ENCODE results near the gene WFIKKN2. TPM values are rescaled to one million over a fixed set of nuclear protein-coding genes. Genes with fewer than 3 reads are reported as not detected.

WFIKKN2 gene
- polyA plus RNA-seq, 1 of the 3 experiments (the other 2 are of a cell fraction) = not detected

DNA sequence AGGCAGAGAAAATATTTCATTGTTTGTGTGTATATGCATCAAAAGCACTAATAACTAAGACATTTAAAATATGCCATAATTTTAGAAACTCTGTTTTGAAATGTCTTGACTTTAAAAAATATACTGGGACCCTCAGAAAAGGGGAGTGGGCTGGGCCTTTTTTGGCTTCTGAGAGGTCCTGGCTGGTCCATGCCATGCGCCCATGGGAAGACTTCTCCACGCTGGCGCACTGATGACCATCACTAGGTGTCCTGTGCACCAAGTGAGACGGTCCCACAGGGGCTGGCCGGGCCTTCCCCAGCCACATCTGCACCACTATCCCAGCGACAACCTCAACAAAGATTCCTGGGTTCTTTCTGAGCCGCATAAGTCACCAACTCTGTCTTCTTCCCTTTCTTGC, 27.0 kb upstream of the WFIKKN2 start:
- no peaks in the 10 kb centered on the region for H3F3A ChIP-seq (replicated peaks; ENCODE audit: insufficient read depth)
- WGBS (ENCODE audit: low lambda C conversion rate) = 72% methylated on average over 7 of the region's 7 CpGs
- no peaks in the 10 kb centered on the region for H3K9me3 ChIP-seq
- no peak overlapping the region for H3K9ac ChIP-seq
- CTCF ChIA-PET = interaction anchor here (1.1 to 7.3 kb wide), 4 partner anchors 9 to 34 kb away, joined by 5 to 45 read pairs (median 26); no protein-coding TSS in a partner anchor
- H3K27me3 ChIP-seq (ENCODE audit: insufficient read depth) = no peaks in the 10 kb centered on the region
- no peaks in the 10 kb centered on the region for H3K9me2 ChIP-seq
- H3K4me1 ChIP-seq (ENCODE audit: control insufficient read depth in 1 of 2, insufficient read depth in 2 of 2, low read depth in 1 of 2, low read length in 1 of 2) = no peaks in the 10 kb centered on the region
- H4K20me1 ChIP-seq (ENCODE audit: insufficient read depth) = no peaks in the 10 kb centered on the region
- H2AFZ ChIP-seq (ENCODE audit: low read depth) = no peak overlapping the region
- TF ChIP-seq NFIC (IDR thresholded peaks at IDR 0.05; ENCODE audit: borderline replicate concordance) (no peak), TCF12 (IDR thresholded peaks at IDR 0.05) (no peak), SIN3A (IDR thresholded peaks at IDR 0.05; ENCODE audit: borderline replicate concordance, low read depth, low read length) (no peak), GATA2 (CRISPR knock-in tag; IDR thresholded peaks at IDR 0.05) (no peak), SMC3 (IDR thresholded peaks at IDR 0.05; ENCODE audit: low read depth, low read length) (no peak), EP300 (IDR thresholded peaks at IDR 0.05; ENCODE audit: borderline replicate concordance in 1 of 2, low read depth in 1 of 2, low read length in 1 of 2) (no peak), POLR2AphosphoS5 (IDR thresholded peaks at IDR 0.05; ENCODE audit: low read depth, low read length) (no peak), RCOR1 (IDR thresholded peaks at IDR 0.05; ENCODE audit: low read length) (no peak)
- no peak overlapping the region for H3K4me2 ChIP-seq
- POLR2A ChIA-PET = no interaction called here
- H3K79me2 ChIP-seq (ENCODE audit: insufficient read depth) = no peaks in the 10 kb centered on the region
- no peak overlapping the region for H3K4me3 ChIP-seq (ENCODE audit: low read depth in 2 of 2, low read length in 1 of 2)
- H3K36me3 ChIP-seq (replicated peaks in 1 of 2; ENCODE audit: control insufficient read depth in 1 of 2, insufficient read depth in 2 of 2, low read length in 1 of 2) = no peaks in the 10 kb centered on the region
- H3K27ac ChIP-seq (ENCODE audit: low read depth in 2 of 2, low read length in 1 of 2) = no peak overlapping the region
- no peak for DNase-seq

DNA sequence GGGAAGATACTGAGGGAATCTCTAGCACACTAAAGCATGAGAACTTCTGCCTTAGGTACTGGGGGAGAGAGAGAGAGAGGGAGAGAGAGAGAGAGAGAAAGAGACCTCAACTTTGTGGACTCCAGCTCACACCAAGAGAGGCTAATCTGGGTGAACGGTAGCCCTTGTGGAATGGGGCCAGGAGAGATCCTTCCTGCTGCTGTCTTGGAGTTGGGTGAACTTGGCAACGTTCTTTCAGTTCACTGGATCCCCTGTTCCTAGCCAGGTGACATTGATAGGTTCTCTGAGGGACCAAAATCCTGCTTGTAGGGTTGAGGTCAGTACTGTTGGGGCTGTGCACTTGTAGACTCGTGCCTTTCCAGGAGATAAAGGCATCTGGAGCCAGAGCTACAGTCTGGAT, 26.5 kb upstream of the WFIKKN2 start:
- POLR2A ChIA-PET = no interaction called here
- CTCF ChIA-PET = interaction anchor here (0.8 to 5.3 kb wide), 7 partner anchors 8 to 329 kb away, joined by 3 to 41 read pairs (median 3); no protein-coding TSS in a partner anchor
- TF ChIP-seq, protein P1, sequence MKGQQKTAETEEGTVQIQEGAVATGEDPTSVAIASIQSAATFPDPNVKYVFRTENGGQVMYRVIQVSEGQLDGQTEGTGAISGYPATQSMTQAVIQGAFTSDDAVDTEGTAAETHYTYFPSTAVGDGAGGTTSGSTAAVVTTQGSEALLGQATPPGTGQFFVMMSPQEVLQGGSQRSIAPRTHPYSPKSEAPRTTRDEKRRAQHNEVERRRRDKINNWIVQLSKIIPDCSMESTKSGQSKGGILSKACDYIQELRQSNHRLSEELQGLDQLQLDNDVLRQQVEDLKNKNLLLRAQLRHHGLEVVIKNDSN (IDR thresholded peaks at IDR 0.05; ENCODE audit: borderline replicate concordance, low read depth) = no peak

DNA sequence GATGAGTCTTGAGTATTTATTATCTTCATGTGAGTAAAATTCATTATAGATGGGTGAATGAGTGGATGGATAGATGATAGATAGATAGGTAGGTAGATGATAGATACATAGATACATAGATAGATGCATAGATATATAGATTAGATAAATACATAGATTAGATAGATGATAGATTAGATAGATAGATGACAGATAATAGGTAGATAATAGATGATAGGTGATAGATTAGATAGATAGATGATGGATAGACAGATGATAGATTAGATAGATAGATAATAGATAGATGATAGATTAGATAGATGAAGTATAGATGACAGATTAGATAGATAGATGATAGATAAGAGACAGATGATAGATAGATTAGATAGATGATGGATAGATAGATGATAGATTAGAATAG, 21.8 kb upstream of the WFIKKN2 start:
- H3K9me2 ChIP-seq = no peaks in the 10 kb centered on the region
- ChIA-PET CTCF (interaction anchor here (8.3 kb wide), 1 partner anchor 29 kb away, joined by 71 read pairs; no protein-coding TSS in a partner anchor), POLR2A (interaction anchor here (1.3 kb wide), 1 partner anchor 14 kb away, joined by 3 read pairs; no protein-coding TSS in a partner anchor)
- TF ChIP-seq RCOR1 (IDR thresholded peaks at IDR 0.05; ENCODE audit: low read length) (no peak), YY1 (IDR thresholded peaks at IDR 0.05; ENCODE audit: low read depth) (no peak)
- no peaks in the 10 kb centered on the region for H3K79me2 ChIP-seq (ENCODE audit: insufficient read depth)
- H2AFZ ChIP-seq (ENCODE audit: low read depth) = no peak overlapping the region
- no peaks in the 10 kb centered on the region; a peak in 1 of 4 replicates for H3K4me1 ChIP-seq (ENCODE audit: control insufficient read depth in 1 of 2, insufficient read depth in 2 of 2, low read depth in 1 of 2, low read length in 1 of 2)
- H3K9ac ChIP-seq = no peak overlapping the region
- peaks cover 4% of the 10 kb centered on the region; the same call in 1 of the 2 replicates for H3K27me3 ChIP-seq (ENCODE audit: insufficient read depth)
- H3K9me3 ChIP-seq = no peaks in the 10 kb centered on the region
- H3K4me2 ChIP-seq = no peak overlapping the region
- no peak overlapping the region for H3K27ac ChIP-seq (ENCODE audit: low read depth in 2 of 2, low read length in 1 of 2)
- no peaks in the 10 kb centered on the region for H3K36me3 ChIP-seq (replicated peaks in 1 of 2; ENCODE audit: control insufficient read depth in 1 of 2, insufficient read depth in 2 of 2, low read length in 1 of 2)
- no peaks in the 10 kb centered on the region for H3F3A ChIP-seq (replicated peaks; ENCODE audit: insufficient read depth)
- H3K4me3 ChIP-seq (ENCODE audit: low read depth in 2 of 2, low read length in 1 of 2) = no peak overlapping the region
- DNase-seq = no peak
- H4K20me1 ChIP-seq (ENCODE audit: insufficient read depth) = no peaks in the 10 kb centered on the region

More for the DNA sequence above, 26.5 kb upstream of the WFIKKN2 start:
- Histone ChIP-seq H3K9me2 (no peaks in the 10 kb centered on the region), H3K79me2 (ENCODE audit: insufficient read depth) (no peaks in the 10 kb centered on the region), H3K9ac (no peak overlapping the region), H3K9me3 (no peaks in the 10 kb centered on the region), H3K4me3 (ENCODE audit: low read depth in 2 of 2, low read length in 1 of 2) (no peak overlapping the region), H3K27ac (ENCODE audit: low read depth in 2 of 2, low read length in 1 of 2) (no peak overlapping the region), H3K4me1 (ENCODE audit: control insufficient read depth in 1 of 2, insufficient read depth in 2 of 2, low read depth in 1 of 2, low read length in 1 of 2) (no peaks in the 10 kb centered on the region), H3K36me3 (replicated peaks in 1 of 2; ENCODE audit: control insufficient read depth in 1 of 2, insufficient read depth in 2 of 2, low read length in 1 of 2) (no peaks in the 10 kb centered on the region), H2AFZ (ENCODE audit: low read depth) (no peak overlapping the region), H3K4me2 (no peak overlapping the region), H4K20me1 (ENCODE audit: insufficient read depth) (no peaks in the 10 kb centered on the region), H3F3A (replicated peaks; ENCODE audit: insufficient read depth) (no peaks in the 10 kb centered on the region), H3K27me3 (ENCODE audit: insufficient read depth) (no peaks in the 10 kb centered on the region)
- DNase-seq = no peak
- 55% methylated on average over 3 of the region's 3 CpGs for WGBS (ENCODE audit: low lambda C conversion rate)
